Activated CD4-positive, alpha-beta T cell treated with anti-CD3 and anti-CD28 coated beads, Interleukin-2, amount 10 ng/mL, durations not matched to agents 24 days and 14 days (primary cell): ENCODE results near the gene GGTLC1. TPM values are rescaled to one million over a fixed set of nuclear protein-coding genes. Genes with fewer than 3 reads are reported as not detected.
"Not testable (repeated sequence)": the region's sequence is repeated elsewhere in the genome, so short reads cannot be mapped to it uniquely, and the experiment has no call there.

ENCODE experiments used
- DNase-seq: peaks from one replicate; pipeline ENCODE4 v3.0.0; 2022
- H3K27ac Mint-ChIP-seq: one replicate; pipeline ENCODE4 v1.8.0; 2022; ENCODE audit warnings: mild to moderate bottlenecking, mixed read lengths
- H3K27me3 Mint-ChIP-seq: one replicate; pipeline ENCODE4 v1.8.0; 2022; ENCODE audit warnings: mixed read lengths
- H3K36me3 Mint-ChIP-seq: one replicate; pipeline ENCODE4 v1.8.0; 2022; ENCODE audit warnings: low read depth, mild to moderate bottlenecking, mixed read lengths
- H3K4me1 Mint-ChIP-seq: one replicate; pipeline ENCODE4 v1.8.0; 2021; ENCODE audit warnings: mixed read lengths
- H3K4me3 Mint-ChIP-seq: one replicate; pipeline ENCODE4 v1.8.0; 2022; ENCODE audit warnings: mild to moderate bottlenecking, moderate library complexity, mixed read lengths
- H3K9me3 Mint-ChIP-seq: one replicate; pipeline ENCODE4 v1.8.0; 2021; ENCODE audit warnings: mixed read lengths
- intact Hi-C: fragments of 100-400 bp; cut with micrococcal nuclease; formaldehyde crosslinking; loops from one replicate; pipeline ENCODE4 v1.15.1; 2023
- total RNA-seq: library from RNA; stranded (reverse); gene quantifications from 2 replicates; pipeline ENCODE4 v1.2.3, GENCODE V29; 2022

Gene GGTLC1
- total RNA-seq, 1 donor from 2014 or later = not detected

- H3K4me3 Mint-ChIP-seq, intact Hi-C loops, H3K36me3 Mint-ChIP-seq: not testable (repeated sequence)
These were observed 2.8 kb downstream of the GGTLC1 start for GRCh38 chr20:23985790-23986225.

GRCh38 chr20:23985066-23985789, 3.4 kb downstream of the GGTLC1 start:
- H3K27me3 Mint-ChIP-seq, H3K9me3 Mint-ChIP-seq, H3K36me3 Mint-ChIP-seq, intact Hi-C loops, H3K4me1 Mint-ChIP-seq, H3K4me3 Mint-ChIP-seq, H3K27ac Mint-ChIP-seq, DNase-seq: not testable (repeated sequence)

More at GRCh38 chr20:23985790-23986225, 2.8 kb downstream of the GGTLC1 start:
- DNase-seq, H3K9me3 Mint-ChIP-seq, H3K27ac Mint-ChIP-seq, H3K27me3 Mint-ChIP-seq, H3K4me1 Mint-ChIP-seq: not testable (repeated sequence)

DNA sequence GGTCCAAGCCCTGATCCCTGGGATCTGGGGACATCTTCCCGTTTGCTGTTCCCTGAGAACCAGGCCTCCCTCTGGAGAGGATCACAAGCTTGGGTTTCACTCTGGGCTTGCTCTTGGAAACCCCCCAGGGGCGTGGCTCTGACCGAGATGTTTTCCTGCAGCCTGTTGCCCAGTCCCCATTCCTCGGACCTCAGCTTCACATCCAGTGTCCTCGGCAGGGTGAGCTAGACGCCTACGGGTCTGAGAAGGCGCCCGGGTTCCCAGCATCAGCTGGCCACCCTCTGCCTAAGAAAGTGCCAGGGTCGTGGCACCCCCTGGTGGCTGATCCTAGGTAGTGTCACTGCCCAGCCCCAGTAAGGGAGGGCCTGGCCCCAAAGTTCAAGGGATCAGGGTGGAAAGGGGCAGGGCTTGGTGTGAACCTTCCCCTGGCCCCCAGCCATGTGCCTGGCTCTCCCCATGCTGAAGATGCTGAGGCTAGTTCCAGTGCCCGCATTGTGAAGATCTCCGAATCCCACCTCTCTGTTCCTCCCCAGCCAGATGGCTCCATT, 4.0 kb downstream of the GGTLC1 start:
- H3K4me3 Mint-ChIP-seq, intact Hi-C loops, H3K27ac Mint-ChIP-seq, H3K27me3 Mint-ChIP-seq, DNase-seq, H3K9me3 Mint-ChIP-seq, H3K4me1 Mint-ChIP-seq, H3K36me3 Mint-ChIP-seq: not testable (repeated sequence)

DNA sequence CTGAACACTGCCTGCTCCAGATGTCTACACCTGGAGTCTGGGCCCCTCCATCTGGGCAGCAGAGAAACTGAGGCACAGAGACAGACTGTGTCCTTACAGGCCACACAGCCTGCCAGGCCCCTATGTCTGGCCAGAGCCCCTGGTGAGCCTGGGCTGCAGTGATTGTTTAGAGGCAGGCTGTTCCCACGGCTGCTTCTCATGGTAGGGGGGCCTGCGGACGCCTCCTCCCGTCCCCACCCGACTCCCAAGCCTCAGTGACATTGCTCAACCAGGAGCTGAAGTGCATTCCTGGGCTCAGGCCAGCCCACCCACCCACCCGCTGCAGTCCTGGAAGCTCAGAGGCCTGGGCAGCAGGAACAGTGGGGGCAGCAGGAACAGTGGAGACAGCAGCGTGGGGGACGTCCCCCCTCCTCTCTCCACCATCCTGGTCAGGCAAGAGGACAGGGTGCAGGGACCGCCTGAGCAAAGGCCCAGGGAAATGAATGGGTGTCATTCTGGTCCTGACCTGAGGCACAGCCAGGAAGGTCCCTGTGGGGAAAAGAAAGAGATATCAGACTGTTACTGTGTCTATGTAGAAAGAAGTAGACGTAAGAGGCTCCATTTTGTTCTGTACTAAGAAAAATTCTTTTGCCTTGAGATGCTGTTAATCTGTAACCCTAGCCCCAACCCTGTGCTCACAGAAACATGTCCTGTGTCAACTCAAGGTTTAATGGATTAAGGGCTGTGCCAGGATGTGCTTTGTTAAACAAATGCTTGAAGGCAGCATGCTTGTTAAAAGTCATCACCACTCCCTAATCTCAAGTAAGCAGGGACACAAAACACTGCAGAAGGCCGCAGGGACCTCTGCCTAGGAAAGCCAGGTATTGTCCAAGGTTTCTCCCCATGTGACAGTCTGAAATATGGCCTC, 6.2 kb downstream of the GGTLC1 start:
- H3K36me3 Mint-ChIP-seq, intact Hi-C loops, H3K9me3 Mint-ChIP-seq, H3K27me3 Mint-ChIP-seq, H3K4me3 Mint-ChIP-seq, DNase-seq, H3K27ac Mint-ChIP-seq, H3K4me1 Mint-ChIP-seq: not testable (repeated sequence)

GRCh38 chr20:23981526-23981925, 7.1 kb downstream of the GGTLC1 start:
- DNase-seq, H3K36me3 Mint-ChIP-seq, H3K4me1 Mint-ChIP-seq, H3K27ac Mint-ChIP-seq, intact Hi-C loops, H3K4me3 Mint-ChIP-seq, H3K27me3 Mint-ChIP-seq, H3K9me3 Mint-ChIP-seq: not testable (repeated sequence)

DNA sequence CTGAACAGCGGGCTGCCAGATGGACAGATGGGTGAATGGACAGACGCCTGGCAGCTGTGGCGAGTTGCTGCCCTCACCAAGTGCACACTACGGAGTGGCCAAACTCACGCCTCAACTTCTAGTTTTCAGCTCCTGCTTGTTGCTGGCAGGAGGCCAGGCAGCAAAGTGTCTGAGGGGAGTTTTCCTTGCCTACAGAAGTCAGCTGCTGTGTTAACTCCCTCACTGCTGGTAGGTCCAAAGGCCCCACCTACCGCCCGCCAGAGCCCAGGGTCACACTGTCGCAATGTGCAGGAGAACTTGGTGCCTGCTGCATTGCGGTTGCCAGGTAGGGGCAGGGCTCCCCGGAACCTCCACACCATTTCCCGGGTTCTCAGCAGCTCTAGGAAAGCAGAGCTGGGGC, 7.6 kb downstream of the GGTLC1 start:
- H3K9me3 Mint-ChIP-seq, H3K36me3 Mint-ChIP-seq, DNase-seq, H3K4me3 Mint-ChIP-seq, H3K27me3 Mint-ChIP-seq, H3K27ac Mint-ChIP-seq, H3K4me1 Mint-ChIP-seq, intact Hi-C loops: not testable (repeated sequence)

GRCh38 chr20:23979899-23980811, 8.4 kb downstream of the GGTLC1 start:
- intact Hi-C loops = not testable (repeated sequence)

DNA sequence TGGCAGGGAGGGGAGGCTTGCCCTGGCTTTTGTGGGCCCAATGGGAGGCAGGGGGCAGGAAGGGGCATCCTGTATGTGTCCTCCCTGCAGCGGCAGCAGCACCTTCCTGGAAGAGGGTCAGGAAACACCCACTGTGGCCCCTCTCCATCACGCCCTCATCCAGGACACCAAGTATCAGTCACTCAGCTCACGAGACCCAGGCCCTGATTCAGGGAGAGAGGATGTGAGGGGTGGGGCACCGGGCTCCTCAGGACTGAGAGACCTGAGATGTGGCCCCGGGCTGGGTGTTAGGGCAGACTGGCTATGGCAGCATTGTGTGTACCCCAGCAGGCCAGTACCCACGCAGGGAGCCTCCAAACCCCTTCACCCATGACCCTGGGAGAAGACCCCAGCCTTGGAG, 9.2 kb downstream of the GGTLC1 start:
- H3K27me3 Mint-ChIP-seq, H3K4me3 Mint-ChIP-seq, DNase-seq, intact Hi-C loops, H3K4me1 Mint-ChIP-seq, H3K36me3 Mint-ChIP-seq, H3K27ac Mint-ChIP-seq, H3K9me3 Mint-ChIP-seq: not testable (repeated sequence)

More at GRCh38 chr20:23979899-23980811, 8.4 kb downstream of the GGTLC1 start:
- DNase-seq, H3K4me1 Mint-ChIP-seq, H3K27me3 Mint-ChIP-seq, H3K4me3 Mint-ChIP-seq, H3K9me3 Mint-ChIP-seq, H3K27ac Mint-ChIP-seq, H3K36me3 Mint-ChIP-seq: not testable (repeated sequence)

DNA sequence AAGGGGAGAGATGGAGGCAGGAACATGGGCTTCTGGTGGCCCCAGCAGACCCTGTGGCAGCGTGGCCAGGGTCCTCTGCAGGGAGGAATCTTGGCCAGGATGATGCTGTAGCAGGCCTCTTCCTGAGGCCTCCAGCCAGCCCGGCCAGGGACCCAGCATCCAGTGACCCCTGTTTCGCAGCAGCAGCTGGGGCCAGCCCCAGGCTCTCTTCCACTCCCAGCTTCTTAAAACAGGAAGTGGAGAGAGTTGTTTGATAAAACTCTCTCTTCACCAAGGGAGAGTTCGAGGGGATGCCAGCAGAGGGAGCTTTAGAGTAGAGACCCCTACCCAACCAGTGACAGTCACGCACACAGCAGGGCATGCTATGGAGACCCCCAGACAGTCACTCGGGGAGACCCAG, 10.1 kb downstream of the GGTLC1 start:
- H3K4me3 Mint-ChIP-seq, H3K27me3 Mint-ChIP-seq, H3K36me3 Mint-ChIP-seq, H3K9me3 Mint-ChIP-seq, DNase-seq, H3K27ac Mint-ChIP-seq, H3K4me1 Mint-ChIP-seq, intact Hi-C loops: not testable (repeated sequence)

DNA sequence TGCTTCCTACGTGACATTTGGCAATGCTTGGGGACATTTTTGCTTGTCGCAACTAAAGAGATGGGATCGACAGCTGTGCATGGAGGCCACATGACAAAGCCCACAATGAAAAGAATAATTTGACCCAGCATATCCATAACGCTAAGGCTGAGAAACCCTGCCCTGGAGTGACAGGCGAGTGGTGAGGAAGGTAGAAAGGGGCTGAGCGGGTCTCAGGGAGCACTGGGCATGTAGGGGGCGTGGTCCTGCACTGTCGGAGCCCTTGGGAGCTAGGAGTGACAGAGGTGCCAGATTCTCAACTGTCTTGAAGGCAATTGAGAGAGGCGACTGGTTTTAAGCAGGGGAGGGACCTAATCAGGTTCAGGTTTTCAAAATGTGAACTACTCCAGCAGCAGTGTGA, 13.6 kb downstream of the GGTLC1 start:
- no peak for DNase-seq
- H3K4me1 Mint-ChIP-seq = no peaks in the 10 kb centered on the region
- no peaks in the 10 kb centered on the region for H3K36me3 Mint-ChIP-seq
- H3K27ac Mint-ChIP-seq = no peak overlapping the region
- no peaks in the 10 kb centered on the region for H3K9me3 Mint-ChIP-seq
- intact Hi-C loops = no loop called here
- peaks cover 4% of the 10 kb centered on the region for H3K27me3 Mint-ChIP-seq
- H3K4me3 Mint-ChIP-seq = no peak overlapping the region

- peaks cover 4% of the 10 kb centered on the region for H3K27me3 Mint-ChIP-seq
- H3K36me3 Mint-ChIP-seq = no peaks in the 10 kb centered on the region
- no peaks in the 10 kb centered on the region for H3K9me3 Mint-ChIP-seq
- no peak overlapping the region for H3K27ac Mint-ChIP-seq
- DNase-seq = no peak
- H3K4me1 Mint-ChIP-seq = no peaks in the 10 kb centered on the region
- H3K4me3 Mint-ChIP-seq = no peak overlapping the region
- intact Hi-C loops = no loop called here
These were observed 17.3 kb downstream of the GGTLC1 start for GRCh38 chr20:23971310-23971709.

- no peak for DNase-seq
- no peak overlapping the region for H3K4me3 Mint-ChIP-seq
- H3K9me3 Mint-ChIP-seq = peaks cover 4% of the 10 kb centered on the region
- no peaks in the 10 kb centered on the region for H3K36me3 Mint-ChIP-seq
- peaks cover 4% of the 10 kb centered on the region for H3K27me3 Mint-ChIP-seq
- no peaks in the 10 kb centered on the region for H3K4me1 Mint-ChIP-seq
- no peak overlapping the region for H3K27ac Mint-ChIP-seq
- intact Hi-C loops = no loop called here
These were observed 18.5 kb downstream of the GGTLC1 start for GRCh38 chr20:23970049-23970448.

- Mint-ChIP-seq H3K4me1 (no peaks in the 10 kb centered on the region), H3K27me3 (peaks cover 3% of the 10 kb centered on the region), H3K27ac (no peak overlapping the region), H3K9me3 (peaks cover 7% of the 10 kb centered on the region), H3K4me3 (no peak overlapping the region), H3K36me3 (no peaks in the 10 kb centered on the region)
- no peak for DNase-seq
- intact Hi-C loops = no loop called here
These were observed 21.0 kb downstream of the GGTLC1 start for GRCh38 chr20:23967616-23967979.
